NCI-H460 (cell line): ENCODE results near the gene PTTG1IP. TPM values are rescaled to one million over a fixed set of nuclear protein-coding genes. Genes with fewer than 3 reads are reported as not detected.

Source experiments
- DNase-seq: peaks from one replicate; pipeline ENCODE4 v3.0.0-alpha.2; 2016; ENCODE audit warnings: low read depth; ENCODE audit errors: extremely low read depth
- total RNA-seq: library from RNA; depleted of rRNA; stranded (reverse); fragments of >200 nt; shearing (Covaris generic); gene quantifications from 2 replicates; pipeline ENCODE4 v1.2.3, GENCODE V29; 2014

PTTG1IP gene
- total RNA-seq, 1 experiment from 2014 or later = 139 TPM

GRCh38 chr21:44849616-44850130, 23.8 kb downstream of the PTTG1IP start:
- no peak for DNase-seq

- DNase-seq = no peak
Observed at GRCh38 chr21:44848821-44849521, 24.5 kb downstream of the PTTG1IP start.

- DNase-seq = no peak
Observed at GRCh38 chr21:44847261-44848056, 26.0 kb downstream of the PTTG1IP start.

- DNase-seq = no peak
Observed at GRCh38 chr21:44846485-44847260, 26.8 kb downstream of the PTTG1IP start.

- no peak for DNase-seq
Observed at GRCh38 chr21:44846224-44846484, 27.3 kb downstream of the PTTG1IP start.

GRCh38 chr21:44845418-44846223, 27.9 kb downstream of the PTTG1IP start:
- DNase-seq = peak; percentile 30

GRCh38 chr21:44844256-44844655, 29.2 kb downstream of the PTTG1IP start:
- DNase-seq = no peak

GRCh38 chr21:44842721-44843445, 30.6 kb downstream of the PTTG1IP start:
- DNase-seq = no peak

- DNase-seq = no peak
Observed at GRCh38 chr21:44842087-44842486, 31.4 kb downstream of the PTTG1IP start.

- DNase-seq = no peak
Observed at GRCh38 chr21:44840771-44841170, 32.7 kb downstream of the PTTG1IP start.

- DNase-seq = no peak
Observed at GRCh38 chr21:44838951-44839350, 34.5 kb downstream of the PTTG1IP start.

- DNase-seq = no peak
Observed at GRCh38 chr21:44838039-44838895, 35.2 kb downstream of the PTTG1IP start.

- DNase-seq = no peak
Observed at GRCh38 chr21:44837537-44837936, 36.0 kb downstream of the PTTG1IP start.

GRCh38 chr21:44836666-44837471, 36.6 kb downstream of the PTTG1IP start:
- no peak for DNase-seq

- DNase-seq = no peak
Observed at GRCh38 chr21:44836349-44836665, 37.2 kb downstream of the PTTG1IP start.

- DNase-seq = no peak
Observed at GRCh38 chr21:44835647-44835973, 37.9 kb downstream of the PTTG1IP start.

- DNase-seq = no peak
Observed at GRCh38 chr21:44834951-44835646, 38.4 kb downstream of the PTTG1IP start.
